ENCODE data around the gene LTC4S.
"Not testable (repeated sequence)": the region's sequence is repeated elsewhere in the genome, so short reads cannot be mapped to it uniquely, and the experiment has no call there.

Gene LTC4S

GRCh38 chr5:179793468-179794139 is at the start of gene LTC4S:
Gene LTC4S, plus strand, starts transcription at chr5:179793986. Its CDS starts 95 bp downstream, at chr5:179794081.
- DNase-seq, result no peak

- DNase-seq, result not testable (repeated sequence)
Measured at GRCh38 chr5:179744106-179744505, 49.7 kb upstream of the LTC4S start.

- DNase-seq, result no peak
Measured at GRCh38 chr5:179746872-179747271, 46.9 kb upstream of the LTC4S start.

GRCh38 chr5:179747811-179748210 is 46.0 kb upstream of the LTC4S start:
- no peak for DNase-seq

- DNase-seq, result no peak
Measured at GRCh38 chr5:179749857-179750508, 43.8 kb upstream of the LTC4S start.

GRCh38 chr5:179753971-179754370 is 39.8 kb upstream of the LTC4S start:
- DNase-seq, result no peak

GRCh38 chr5:179755022-179755421 is 38.8 kb upstream of the LTC4S start:
- no peak for DNase-seq

- DNase-seq, result no peak
Measured at GRCh38 chr5:179758955-179759354, 34.8 kb upstream of the LTC4S start.

- peak; percentile 8 to 23 for DNase-seq
Measured at GRCh38 chr5:179759581-179760551, 33.9 kb upstream of the LTC4S start.

GRCh38 chr5:179762079-179762780 is 31.6 kb upstream of the LTC4S start:
- no peak for DNase-seq

- no peak for DNase-seq
Measured at GRCh38 chr5:179762781-179763176, 31.0 kb upstream of the LTC4S start.

GRCh38 chr5:179763215-179763945 is 30.4 kb upstream of the LTC4S start:
- peak; percentile 32 to 36 for DNase-seq

- no peak for DNase-seq
Measured at GRCh38 chr5:179764056-179764455, 29.7 kb upstream of the LTC4S start.

- no peak for DNase-seq
Measured at GRCh38 chr5:179765400-179765799, 28.4 kb upstream of the LTC4S start.

- DNase-seq, result no peak
Measured at GRCh38 chr5:179766021-179766725, 27.6 kb upstream of the LTC4S start.

GRCh38 chr5:179766726-179767455 is 26.9 kb upstream of the LTC4S start:
- no peak for DNase-seq

GRCh38 chr5:179767496-179768100 is 26.2 kb upstream of the LTC4S start:
- no peak for DNase-seq

GRCh38 chr5:179768326-179769085 is 25.3 kb upstream of the LTC4S start:
- no peak for DNase-seq

GRCh38 chr5:179769271-179769670 is 24.5 kb upstream of the LTC4S start:
- DNase-seq, result no peak

Data from stimulated activated CD4-positive, alpha-beta T cell treated with anti-CD3 and anti-CD28 coated beads, Interleukin-2, amount 100 ng/mL, for 48 hours (primary cell).